HEK293 (cell line): Measurements from ENCODE around the gene SUN3.

Experiments used
- CTCF ChIA-PET: fragments of 350-600 bp; formaldehyde crosslinking; extraction: SDS; loops from one replicate; lab custom pipeline; 2021; ENCODE audit warnings: antibody characterized with exemption; lab: Yijun Ruan, JAX
- POLR2A ChIA-PET: fragments of 300-600 bp; formaldehyde crosslinking; extraction: SDS; loops from one replicate; lab custom pipeline; 2020; ENCODE audit warnings: antibody characterized with exemption, inconsistent platforms; lab: Yijun Ruan, JAX
- H3K27ac ChIP-seq: fragments of 200-500 bp; sonication (Bioruptor generic); 2 replicates; pipeline ENCODE4 v1.5.1; 2014; ENCODE audit warnings: low read depth, low read length, control low read depth, inconsistent platforms; ENCODE audit errors: extremely low read depth
- H3K36me3 ChIP-seq, 2 experiments: fragments of 200-500 bp in 1 of 2; sonication (Bioruptor generic) in 1 of 2; 1 replicate in 1 of 2; 2 replicates in 1 of 2; pipeline ENCODE4 v1.5.1; 2014 to 2017; ENCODE audit warnings: inconsistent platforms in 2 of 2, low read length in 2 of 2; ENCODE audit not compliant: control insufficient read depth in 2 of 2, insufficient read depth in 1 of 2
- H3K4me1 ChIP-seq: fragments of 200-500 bp; sonication (Bioruptor generic); 2 replicates; pipeline ENCODE4 v1.5.1; 2014; ENCODE audit warnings: mild to moderate bottlenecking, low read length, inconsistent platforms; ENCODE audit not compliant: control insufficient read depth, insufficient read depth
- H3K4me3 ChIP-seq: 2 replicates; pipeline ENCODE4 v1.5.1; 2011; ENCODE audit warnings: low read depth, mild to moderate bottlenecking, control low read depth, low read length, moderate library complexity
- H3K9me3 ChIP-seq: fragments of 200-500 bp; sonication (Bioruptor generic); 2 replicates; pipeline ENCODE4 v1.5.1; 2014; ENCODE audit warnings: low read depth, low read length, inconsistent platforms; ENCODE audit not compliant: control insufficient read depth, insufficient read depth
- BCL11B ChIP-seq: fragments of 450-650 bp; formaldehyde crosslinking; IDR thresholded peaks from 2 replicates; pipeline ENCODE4 v1.5.1; 2016; ENCODE audit warnings: low read depth, missing biosample characterization, missing genetic modification characterization
- MEIS1 ChIP-seq: sonication (generic); formaldehyde crosslinking; IDR thresholded peaks from 2 replicates; pipeline ENCODE4 v1.8.1; 2022; ENCODE audit warnings: missing genetic modification reagents, mild to moderate bottlenecking, borderline replicate concordance
- SCRT2 ChIP-seq: fragments of 450-650 bp; formaldehyde crosslinking; IDR thresholded peaks from 2 replicates; pipeline ENCODE4 v1.5.1; 2016; ENCODE audit warnings: missing biosample characterization, missing genetic modification characterization
- YY2 ChIP-seq: fragments of 450-650 bp; formaldehyde crosslinking; IDR thresholded peaks from 2 replicates; pipeline ENCODE4 v1.5.1; 2016; ENCODE audit warnings: missing biosample characterization, missing genetic modification characterization
- ZBTB20 ChIP-seq: fragments of 450-650 bp; formaldehyde crosslinking; IDR thresholded peaks from 2 replicates; pipeline ENCODE4 v1.5.1; 2016; ENCODE audit warnings: missing biosample characterization, missing genetic modification characterization
- ZBTB7A ChIP-seq: fragments of 450-650 bp; formaldehyde crosslinking; IDR thresholded peaks from 2 replicates; pipeline ENCODE4 v1.5.1; 2016; ENCODE audit warnings: low read depth, missing biosample characterization, missing genetic modification characterization
- ZNF121 ChIP-seq: fragments of 450-650 bp; formaldehyde crosslinking; IDR thresholded peaks from 2 replicates; pipeline ENCODE4 v1.5.1; 2016; ENCODE audit warnings: missing biosample characterization, missing genetic modification characterization
- ZNF148 ChIP-seq: fragments of 450-650 bp; formaldehyde crosslinking; IDR thresholded peaks from 2 replicates; pipeline ENCODE4 v1.5.0; 2017; ENCODE audit warnings: missing biosample characterization, missing genetic modification characterization, borderline replicate concordance
- ZNF169 ChIP-seq: fragments of 450-650 bp; formaldehyde crosslinking; IDR thresholded peaks from 2 replicates; pipeline ENCODE4 v1.5.1; 2016; ENCODE audit warnings: missing biosample characterization, missing genetic modification characterization
- ZNF174 ChIP-seq: fragments of 450-650 bp; formaldehyde crosslinking; IDR thresholded peaks from 2 replicates; pipeline ENCODE4 v1.5.0; 2017; ENCODE audit warnings: missing biosample characterization, mild to moderate bottlenecking, missing genetic modification characterization
- ZNF19 ChIP-seq: fragments of 450-650 bp; formaldehyde crosslinking; IDR thresholded peaks from 2 replicates; pipeline ENCODE4; 2016; ENCODE audit warnings: missing biosample characterization, missing genetic modification characterization, low read depth
- ZNF24 ChIP-seq: fragments of 450-650 bp; formaldehyde crosslinking; IDR thresholded peaks from 2 replicates; pipeline ENCODE4 v1.5.1; 2016; ENCODE audit warnings: missing biosample characterization, missing genetic modification characterization
- ZNF302 ChIP-seq: fragments of 450-650 bp; formaldehyde crosslinking; IDR thresholded peaks from 2 replicates; pipeline ENCODE4 v1.5.1; 2016; ENCODE audit warnings: missing biosample characterization, missing genetic modification characterization, low read depth
- ZNF324 ChIP-seq: fragments of 450-650 bp; formaldehyde crosslinking; IDR thresholded peaks from 2 replicates; pipeline ENCODE4 v1.5.1; 2016; ENCODE audit warnings: missing biosample characterization, missing genetic modification characterization
- ZNF391 ChIP-seq: fragments of 450-650 bp; formaldehyde crosslinking; IDR thresholded peaks from 2 replicates; pipeline ENCODE4 v1.5.1; 2016; ENCODE audit warnings: low read depth, missing biosample characterization, missing genetic modification characterization, borderline replicate concordance
- ZNF433 ChIP-seq: fragments of 450-650 bp; formaldehyde crosslinking; IDR thresholded peaks from 2 replicates; pipeline ENCODE4 v1.5.1; 2016; ENCODE audit warnings: missing biosample characterization, missing genetic modification characterization, low read depth
- ZNF510 ChIP-seq: fragments of 450-650 bp; formaldehyde crosslinking; IDR thresholded peaks from 2 replicates; pipeline ENCODE4 v1.5.1; 2018; ENCODE audit warnings: mild to moderate bottlenecking, missing genetic modification characterization, missing biosample characterization; ENCODE audit not compliant: insufficient replicate concordance
- ZNF664 ChIP-seq: fragments of 450-650 bp; formaldehyde crosslinking; IDR thresholded peaks from 2 replicates; pipeline ENCODE4 v1.5.1; 2016; ENCODE audit warnings: missing biosample characterization, missing genetic modification characterization
- ZNF692 ChIP-seq: fragments of 450-650 bp; formaldehyde crosslinking; IDR thresholded peaks from 2 replicates; pipeline ENCODE4 v1.5.1; 2016; ENCODE audit warnings: missing biosample characterization, missing genetic modification characterization
- TF ChIP-seq, protein P1 (sequence below): IDR thresholded peaks from 2 replicates; pipeline ENCODE4 v1.6.1; 2011; ENCODE audit warnings: mild to moderate bottlenecking, low read depth, low read length, borderline replicate concordance
- TF ChIP-seq, protein P2 (sequence below): fragments of 450-650 bp; formaldehyde crosslinking; IDR thresholded peaks from 2 replicates; pipeline ENCODE4 v1.5.1; 2016; ENCODE audit warnings: missing biosample characterization, missing genetic modification characterization, borderline replicate concordance
- TF ChIP-seq, protein P3 (sequence below): fragments of 450-650 bp; formaldehyde crosslinking; IDR thresholded peaks from 2 replicates; pipeline ENCODE4 v1.5.1; 2016; ENCODE audit warnings: missing biosample characterization, missing genetic modification characterization

Gene SUN3

GRCh38 chr7:47979145-47979831, 49.6 kb downstream of the SUN3 start, which contains the start of gene HUS1:
Gene HUS1 (minus strand): TSS chr7:47979615. CDS start chr7:47979519, 96 bp downstream.
- Histone ChIP-seq H3K4me3 (peak within 1 kb of the TSS; percentile 95), H3K9me3 (no peaks in the 10 kb centered on the region), H3K4me1 (no peaks in the 10 kb centered on the region), H3K27ac (peak within 1 kb of the TSS; percentile 87), H3K36me3 (peaks cover 20 to 40% of the 10 kb centered on the region in 2 experiments)
- ChIA-PET CTCF (interaction anchor here (1.3 to 1.7 kb wide), 3 partner anchors 9 to 131 kb away, joined by 3 to 17 read pairs (median 3); no protein-coding TSS in a partner anchor), POLR2A (no interaction called here)
- TF ChIP-seq, protein P1, sequence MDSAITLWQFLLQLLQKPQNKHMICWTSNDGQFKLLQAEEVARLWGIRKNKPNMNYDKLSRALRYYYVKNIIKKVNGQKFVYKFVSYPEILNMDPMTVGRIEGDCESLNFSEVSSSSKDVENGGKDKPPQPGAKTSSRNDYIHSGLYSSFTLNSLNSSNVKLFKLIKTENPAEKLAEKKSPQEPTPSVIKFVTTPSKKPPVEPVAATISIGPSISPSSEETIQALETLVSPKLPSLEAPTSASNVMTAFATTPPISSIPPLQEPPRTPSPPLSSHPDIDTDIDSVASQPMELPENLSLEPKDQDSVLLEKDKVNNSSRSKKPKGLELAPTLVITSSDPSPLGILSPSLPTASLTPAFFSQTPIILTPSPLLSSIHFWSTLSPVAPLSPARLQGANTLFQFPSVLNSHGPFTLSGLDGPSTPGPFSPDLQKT, result no peak
- TF ChIP-seq ZNF324 (tag by site-specific recombination) (peak; percentile 80; the same call in 1 of the 2 replicates), ZNF121 (tag by site-specific recombination) (no peak), ZNF510 (tag by site-specific recombination) (no peak), ZBTB20 (tag by site-specific recombination) (peak; percentile 70; the same call in 1 of the 2 replicates), BCL11B (tag by site-specific recombination) (peak; percentile 97), ZNF24 (tag by site-specific recombination) (peak; percentile 43; the same call in 1 of the 2 replicates), ZNF692 (peak; percentile 92), ZNF19 (no peak), ZNF433 (tag by site-specific recombination) (no peak), MEIS1 (CRISPR knock-in tag) (no peak), ZNF391 (tag by site-specific recombination) (peak; percentile 67; the same call in 1 of the 2 replicates), ZBTB7A (tag by site-specific recombination) (no peak), ZNF302 (tag by site-specific recombination) (no peak), YY2 (peak; percentile 74), SCRT2 (tag by site-specific recombination) (no peak), ZNF169 (tag by site-specific recombination) (no peak), ZNF664 (tag by site-specific recombination) (0 out of 2 replicates have a peak, but pooled peaks have one; percentile 14), ZNF174 (tag by site-specific recombination) (no peak), ZNF148 (tag by site-specific recombination) (no peak)
- TF ChIP-seq, protein P2, sequence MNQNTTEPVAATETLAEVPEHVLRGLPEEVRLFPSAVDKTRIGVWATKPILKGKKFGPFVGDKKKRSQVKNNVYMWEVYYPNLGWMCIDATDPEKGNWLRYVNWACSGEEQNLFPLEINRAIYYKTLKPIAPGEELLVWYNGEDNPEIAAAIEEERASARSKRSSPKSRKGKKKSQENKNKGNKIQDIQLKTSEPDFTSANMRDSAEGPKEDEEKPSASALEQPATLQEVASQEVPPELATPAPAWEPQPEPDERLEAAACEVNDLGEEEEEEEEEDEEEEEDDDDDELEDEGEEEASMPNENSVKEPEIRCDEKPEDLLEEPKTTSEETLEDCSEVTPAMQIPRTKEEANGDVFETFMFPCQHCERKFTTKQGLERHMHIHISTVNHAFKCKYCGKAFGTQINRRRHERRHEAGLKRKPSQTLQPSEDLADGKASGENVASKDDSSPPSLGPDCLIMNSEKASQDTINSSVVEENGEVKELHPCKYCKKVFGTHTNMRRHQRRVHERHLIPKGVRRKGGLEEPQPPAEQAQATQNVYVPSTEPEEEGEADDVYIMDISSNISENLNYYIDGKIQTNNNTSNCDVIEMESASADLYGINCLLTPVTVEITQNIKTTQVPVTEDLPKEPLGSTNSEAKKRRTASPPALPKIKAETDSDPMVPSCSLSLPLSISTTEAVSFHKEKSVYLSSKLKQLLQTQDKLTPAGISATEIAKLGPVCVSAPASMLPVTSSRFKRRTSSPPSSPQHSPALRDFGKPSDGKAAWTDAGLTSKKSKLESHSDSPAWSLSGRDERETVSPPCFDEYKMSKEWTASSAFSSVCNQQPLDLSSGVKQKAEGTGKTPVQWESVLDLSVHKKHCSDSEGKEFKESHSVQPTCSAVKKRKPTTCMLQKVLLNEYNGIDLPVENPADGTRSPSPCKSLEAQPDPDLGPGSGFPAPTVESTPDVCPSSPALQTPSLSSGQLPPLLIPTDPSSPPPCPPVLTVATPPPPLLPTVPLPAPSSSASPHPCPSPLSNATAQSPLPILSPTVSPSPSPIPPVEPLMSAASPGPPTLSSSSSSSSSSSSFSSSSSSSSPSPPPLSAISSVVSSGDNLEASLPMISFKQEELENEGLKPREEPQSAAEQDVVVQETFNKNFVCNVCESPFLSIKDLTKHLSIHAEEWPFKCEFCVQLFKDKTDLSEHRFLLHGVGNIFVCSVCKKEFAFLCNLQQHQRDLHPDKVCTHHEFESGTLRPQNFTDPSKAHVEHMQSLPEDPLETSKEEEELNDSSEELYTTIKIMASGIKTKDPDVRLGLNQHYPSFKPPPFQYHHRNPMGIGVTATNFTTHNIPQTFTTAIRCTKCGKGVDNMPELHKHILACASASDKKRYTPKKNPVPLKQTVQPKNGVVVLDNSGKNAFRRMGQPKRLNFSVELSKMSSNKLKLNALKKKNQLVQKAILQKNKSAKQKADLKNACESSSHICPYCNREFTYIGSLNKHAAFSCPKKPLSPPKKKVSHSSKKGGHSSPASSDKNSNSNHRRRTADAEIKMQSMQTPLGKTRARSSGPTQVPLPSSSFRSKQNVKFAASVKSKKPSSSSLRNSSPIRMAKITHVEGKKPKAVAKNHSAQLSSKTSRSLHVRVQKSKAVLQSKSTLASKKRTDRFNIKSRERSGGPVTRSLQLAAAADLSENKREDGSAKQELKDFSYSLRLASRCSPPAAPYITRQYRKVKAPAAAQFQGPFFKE (tag by site-specific recombination), result no peak
- TF ChIP-seq, protein P3, sequence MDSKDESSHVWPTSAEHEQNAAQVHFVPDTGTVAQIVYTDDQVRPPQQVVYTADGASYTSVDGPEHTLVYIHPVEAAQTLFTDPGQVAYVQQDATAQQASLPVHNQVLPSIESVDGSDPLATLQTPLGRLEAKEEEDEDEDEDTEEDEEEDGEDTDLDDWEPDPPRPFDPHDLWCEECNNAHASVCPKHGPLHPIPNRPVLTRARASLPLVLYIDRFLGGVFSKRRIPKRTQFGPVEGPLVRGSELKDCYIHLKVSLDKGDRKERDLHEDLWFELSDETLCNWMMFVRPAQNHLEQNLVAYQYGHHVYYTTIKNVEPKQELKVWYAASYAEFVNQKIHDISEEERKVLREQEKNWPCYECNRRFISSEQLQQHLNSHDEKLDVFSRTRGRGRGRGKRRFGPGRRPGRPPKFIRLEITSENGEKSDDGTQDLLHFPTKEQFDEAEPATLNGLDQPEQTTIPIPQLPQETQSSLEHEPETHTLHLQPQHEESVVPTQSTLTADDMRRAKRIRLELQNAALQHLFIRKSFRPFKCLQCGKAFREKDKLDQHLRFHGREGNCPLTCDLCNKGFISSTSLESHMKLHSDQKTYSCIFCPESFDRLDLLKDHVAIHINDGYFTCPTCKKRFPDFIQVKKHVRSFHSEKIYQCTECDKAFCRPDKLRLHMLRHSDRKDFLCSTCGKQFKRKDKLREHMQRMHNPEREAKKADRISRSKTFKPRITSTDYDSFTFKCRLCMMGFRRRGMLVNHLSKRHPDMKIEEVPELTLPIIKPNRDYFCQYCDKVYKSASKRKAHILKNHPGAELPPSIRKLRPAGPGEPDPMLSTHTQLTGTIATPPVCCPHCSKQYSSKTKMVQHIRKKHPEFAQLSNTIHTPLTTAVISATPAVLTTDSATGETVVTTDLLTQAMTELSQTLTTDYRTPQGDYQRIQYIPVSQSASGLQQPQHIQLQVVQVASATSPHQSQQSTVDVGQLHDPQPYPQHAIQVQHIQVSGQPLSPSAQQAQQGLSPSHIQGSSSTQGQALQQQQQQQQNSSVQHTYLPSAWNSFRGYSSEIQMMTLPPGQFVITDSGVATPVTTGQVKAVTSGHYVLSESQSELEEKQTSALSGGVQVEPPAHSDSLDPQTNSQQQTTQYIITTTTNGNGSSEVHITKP, result peak; percentile 90
